AG08395 (cell line): ENCODE results near the gene SSH3.

Experiments used
- DNase-seq: peaks from one replicate; pipeline ENCODE4 v3.0.0; 2012; ENCODE audit warnings: mixed read lengths, low spot score

SSH3 gene

DNA sequence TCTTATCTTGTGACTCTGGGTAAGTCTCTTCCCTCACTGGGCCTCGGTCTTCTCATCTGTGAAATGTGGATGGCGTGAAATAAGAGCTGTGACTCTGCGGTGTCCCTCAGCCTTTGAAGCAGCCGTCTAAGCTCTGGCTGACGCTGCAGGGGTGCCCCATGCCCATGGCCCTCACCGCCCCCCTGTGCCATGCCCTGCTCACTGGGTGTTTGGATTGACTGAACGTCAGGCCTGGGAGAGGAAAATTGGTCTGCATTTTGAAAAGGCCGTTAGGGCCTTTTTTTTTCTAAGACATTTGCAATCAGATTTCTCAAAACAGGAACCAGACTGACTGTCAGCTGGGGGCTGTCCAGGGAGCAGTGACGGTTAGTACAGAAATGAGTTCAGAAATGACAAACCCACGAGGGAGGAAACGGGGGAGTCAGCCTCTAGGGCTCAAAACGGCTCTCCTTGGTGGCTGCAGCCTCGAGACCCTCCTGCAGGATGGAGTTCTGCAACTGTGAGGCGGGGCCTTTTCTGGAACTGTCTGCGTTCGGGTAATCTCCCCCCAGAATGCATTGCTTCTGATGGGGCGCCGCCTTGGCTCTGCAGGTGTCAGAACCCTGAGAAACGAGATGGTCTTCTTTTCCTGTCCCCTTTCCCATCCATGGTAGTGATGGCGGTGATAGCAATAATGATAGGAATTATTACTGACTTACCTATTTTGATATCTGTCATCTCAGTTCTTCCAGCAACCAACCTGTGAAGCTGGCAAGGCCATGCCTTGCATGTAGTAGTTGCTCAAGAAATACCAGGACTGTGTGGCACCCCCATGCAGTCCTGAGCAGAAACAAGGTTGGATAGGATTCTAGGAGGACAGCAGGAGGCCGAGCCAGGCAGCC is 35.0 kb upstream of the SSH3 start:
- no peak for DNase-seq

- DNase-seq, result no peak
Observed at GRCh38 chr11:67268962-67269268, 34.4 kb upstream of the SSH3 start.

DNA sequence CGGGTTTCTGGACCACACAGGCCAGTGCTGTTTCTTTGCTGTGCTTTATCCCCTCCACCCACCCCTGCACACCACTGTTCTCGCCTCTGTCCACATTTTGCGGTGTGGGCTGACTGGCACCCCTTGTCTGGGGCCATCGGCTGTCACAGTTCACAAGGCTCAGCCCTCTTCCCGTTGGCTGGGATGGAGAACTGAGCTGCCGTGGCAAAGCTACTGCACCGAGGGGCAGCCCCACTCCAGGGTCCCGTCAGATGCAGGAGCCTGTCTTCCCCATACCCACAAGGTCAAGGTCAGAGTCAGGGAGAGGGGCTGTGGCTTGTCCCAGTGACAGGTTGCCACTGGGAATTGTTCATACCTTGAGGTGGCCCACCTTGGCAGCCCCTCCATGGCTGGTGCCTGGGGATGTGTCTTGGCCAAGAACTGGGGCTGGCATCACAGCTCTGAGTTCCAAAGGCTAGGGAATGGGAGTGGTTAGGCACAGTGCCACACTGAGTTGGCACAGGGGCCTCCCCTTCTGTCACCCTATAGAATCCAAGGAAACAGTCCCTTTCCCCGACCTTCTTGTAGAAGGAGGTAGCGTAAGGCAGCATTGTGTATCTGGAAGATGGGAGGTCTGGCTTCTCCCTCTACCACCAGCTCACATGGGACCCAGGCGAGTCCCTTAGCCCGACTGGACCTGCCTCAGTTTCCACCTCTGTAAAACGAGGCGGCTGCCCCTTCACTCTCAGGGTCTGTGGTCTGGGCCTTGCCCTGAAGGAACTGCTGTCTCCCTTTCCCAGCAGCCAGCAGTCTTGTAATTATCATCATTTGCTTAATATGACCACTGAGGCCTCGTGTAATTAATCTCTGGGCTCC is 33.7 kb upstream of the SSH3 start:
- DNase-seq, result no peak

- peak; percentile 24 for DNase-seq
Observed at GRCh38 chr11:67270256-67271204, 32.8 kb upstream of the SSH3 start.

GRCh38 chr11:67271205-67271540 is 32.2 kb upstream of the SSH3 start:
- DNase-seq, result no peak

GRCh38 chr11:67271541-67272284 is 31.6 kb upstream of the SSH3 start:
- DNase-seq, result no peak

DNA sequence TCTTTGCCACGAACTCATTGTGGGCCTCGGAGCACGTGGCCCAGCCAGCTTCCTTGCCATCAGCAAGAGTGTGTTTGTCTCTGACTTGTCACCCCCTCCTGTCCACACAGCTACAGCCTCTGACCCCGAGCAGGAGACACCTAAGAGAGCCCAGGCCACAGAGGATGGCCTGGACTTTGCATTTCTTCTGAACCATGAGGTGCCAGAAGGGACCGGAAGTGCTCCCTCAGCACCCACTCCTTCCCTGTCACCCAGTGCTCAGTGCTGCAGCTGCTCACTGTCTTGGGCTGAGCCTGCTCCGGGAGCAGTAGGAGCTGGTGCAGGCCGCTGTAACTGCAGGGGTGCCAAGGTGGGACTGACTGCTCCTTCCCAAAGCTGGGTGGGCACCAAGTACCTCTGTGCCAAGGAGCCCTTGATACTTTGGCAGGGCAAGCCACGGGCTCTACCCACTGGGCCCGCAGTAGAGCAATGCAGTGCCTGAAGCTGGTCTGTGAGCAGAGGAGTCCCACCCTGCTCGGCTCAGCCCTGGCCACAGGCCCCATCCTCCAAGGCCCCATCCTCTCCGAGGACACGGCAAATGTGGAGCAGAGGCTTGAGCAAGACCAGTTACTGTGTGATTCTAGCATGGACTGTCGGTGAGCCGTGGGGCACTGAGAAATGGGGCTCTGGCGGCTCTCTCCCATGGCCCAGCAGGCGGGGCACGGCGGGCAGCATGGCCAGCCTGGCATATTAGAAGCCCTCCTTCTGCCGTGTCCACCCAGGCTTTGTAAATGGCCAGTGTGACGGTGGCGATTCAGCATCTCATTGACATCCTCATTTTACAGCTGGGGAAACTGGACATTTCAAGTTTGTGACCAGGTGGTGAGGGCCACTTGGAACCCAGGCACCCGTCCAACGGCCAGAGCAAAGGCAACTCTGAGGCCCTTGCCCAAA is 30.7 kb upstream of the SSH3 start:
- DNase-seq, result no peak

GRCh38 chr11:67273260-67273990 is 29.9 kb upstream of the SSH3 start:
- no peak for DNase-seq

- DNase-seq, result no peak
Observed at GRCh38 chr11:67274768-67275605, 28.3 kb upstream of the SSH3 start.

DNA sequence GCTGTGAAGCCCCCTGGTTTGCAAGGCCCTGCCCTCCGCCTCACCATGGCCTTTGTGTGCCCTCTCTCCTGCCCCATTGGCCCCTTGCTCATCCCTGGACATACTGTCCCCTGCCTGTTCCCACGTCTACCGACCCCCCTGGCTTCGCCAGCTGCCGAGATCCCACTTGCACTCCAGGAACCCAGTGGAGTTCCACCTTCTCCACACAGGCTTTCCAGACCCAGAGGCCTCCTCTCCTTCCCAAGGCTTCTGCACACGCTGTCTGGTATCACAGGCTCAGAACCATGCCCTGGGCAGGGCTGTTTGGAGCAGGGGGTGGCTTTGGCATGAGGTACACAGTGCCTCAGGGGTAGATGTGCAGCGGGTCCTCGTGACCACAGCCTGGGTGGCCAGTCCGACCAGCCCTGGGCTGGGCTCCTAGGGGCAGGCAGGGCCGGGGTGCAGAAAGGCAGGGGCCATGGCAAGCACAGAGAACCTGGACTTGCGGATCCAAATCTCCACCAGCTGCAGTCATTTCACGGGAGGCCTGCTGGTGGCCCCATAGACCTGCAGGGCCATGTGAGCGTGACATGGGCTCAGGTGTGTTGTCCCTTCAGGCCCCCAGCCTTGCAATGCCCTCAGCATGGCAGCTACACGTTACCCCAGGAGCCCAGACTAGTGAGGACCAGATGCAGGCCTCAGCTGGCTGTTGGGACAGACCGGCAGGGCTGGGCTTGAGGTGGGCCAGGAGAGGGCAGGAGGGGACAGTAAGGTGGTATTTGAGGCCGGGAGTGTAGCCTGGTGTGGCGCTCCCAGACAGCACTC is 27.5 kb upstream of the SSH3 start:
- DNase-seq, result no peak

DNA sequence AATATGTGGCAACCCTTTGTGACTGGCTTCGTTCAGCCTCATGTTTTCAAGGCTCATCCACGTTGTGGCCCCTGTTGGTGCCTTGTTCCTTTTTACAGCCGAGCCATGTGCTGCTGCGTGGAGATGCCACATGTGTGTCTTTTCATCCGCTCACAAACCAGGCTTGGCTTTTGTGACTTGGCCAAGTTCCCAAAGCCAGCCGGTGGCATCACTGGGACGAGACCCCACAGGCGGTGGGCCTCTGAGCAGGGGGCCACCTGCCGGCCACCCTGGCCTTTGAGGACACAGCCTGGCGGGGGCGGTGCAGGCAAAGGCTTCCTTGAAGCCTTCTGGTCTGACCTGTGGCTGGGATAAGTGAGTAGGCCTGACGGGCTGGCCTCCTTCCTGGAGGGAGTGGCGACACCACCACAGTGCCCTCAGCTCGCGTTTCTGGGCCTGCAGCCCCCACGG is 26.5 kb upstream of the SSH3 start:
- peak; percentile 57 for DNase-seq

DNA sequence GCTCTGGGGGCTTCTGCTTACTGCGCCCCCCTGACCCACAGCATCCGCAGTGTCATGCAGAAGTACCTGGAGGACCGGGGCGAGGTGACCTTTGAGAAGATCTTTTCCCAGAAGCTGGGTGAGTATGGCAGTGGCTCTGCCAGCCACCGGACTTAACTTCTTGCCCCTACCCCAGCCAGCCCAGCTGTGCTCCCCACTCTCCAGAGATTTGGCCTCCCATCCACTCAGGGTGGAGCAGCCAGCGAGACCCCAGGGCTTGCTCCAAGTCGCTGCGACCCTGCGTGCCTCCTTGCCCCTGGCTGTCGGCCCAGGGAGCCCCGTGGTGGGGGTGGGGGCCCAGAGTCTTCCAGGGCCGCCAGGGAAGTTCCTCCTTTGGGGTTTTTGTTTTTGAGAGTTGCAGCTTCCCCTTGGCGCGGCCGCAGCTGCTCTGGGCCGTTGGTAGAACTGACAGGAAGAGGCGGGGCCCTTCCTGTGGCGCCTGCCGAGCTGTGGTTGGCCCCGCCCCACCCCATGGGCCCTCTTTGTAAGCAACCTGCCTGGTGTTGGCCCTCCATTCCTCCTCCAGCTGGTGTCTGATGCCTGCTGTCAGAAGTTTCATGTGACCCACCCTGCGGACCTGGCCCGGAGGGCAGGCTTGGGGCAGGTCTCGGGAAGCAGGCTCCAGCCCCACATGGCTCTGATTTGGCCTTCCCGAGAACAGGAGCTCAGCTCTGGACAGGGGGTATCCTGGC is 25.9 kb upstream of the SSH3 start:
- peak; percentile 81 for DNase-seq

GRCh38 chr11:67278135-67278938 is 25.0 kb upstream of the SSH3 start:
- no peak for DNase-seq

DNA sequence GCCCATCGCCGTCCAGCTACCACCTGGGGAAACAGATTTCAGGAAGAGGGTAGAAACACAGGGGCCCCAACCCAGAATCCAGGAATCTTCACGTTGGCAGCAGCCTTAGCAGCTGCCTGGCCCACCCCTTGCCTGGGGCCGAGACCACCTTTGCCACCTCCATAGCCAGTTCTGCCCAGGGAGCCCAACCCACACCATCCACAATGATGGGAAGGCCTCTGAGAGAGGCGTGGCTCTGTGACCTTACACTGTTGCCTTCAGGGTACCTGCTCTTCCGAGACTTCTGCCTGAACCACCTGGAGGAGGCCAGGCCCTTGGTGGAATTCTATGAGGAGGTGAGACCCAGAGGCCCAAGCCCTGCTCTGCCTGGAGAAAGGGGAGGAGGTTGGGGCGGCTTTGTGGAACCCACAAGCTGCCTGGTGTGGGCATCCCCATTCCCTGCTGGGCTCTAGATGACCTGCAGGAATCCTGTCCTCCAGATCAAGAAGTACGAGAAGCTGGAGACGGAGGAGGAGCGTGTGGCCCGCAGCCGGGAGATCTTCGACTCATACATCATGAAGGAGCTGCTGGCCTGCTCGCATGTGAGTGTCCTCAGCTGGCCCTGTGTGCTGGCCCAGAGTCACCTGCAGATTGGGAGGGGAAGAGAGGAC is 24.3 kb upstream of the SSH3 start:
- no peak for DNase-seq

DNA sequence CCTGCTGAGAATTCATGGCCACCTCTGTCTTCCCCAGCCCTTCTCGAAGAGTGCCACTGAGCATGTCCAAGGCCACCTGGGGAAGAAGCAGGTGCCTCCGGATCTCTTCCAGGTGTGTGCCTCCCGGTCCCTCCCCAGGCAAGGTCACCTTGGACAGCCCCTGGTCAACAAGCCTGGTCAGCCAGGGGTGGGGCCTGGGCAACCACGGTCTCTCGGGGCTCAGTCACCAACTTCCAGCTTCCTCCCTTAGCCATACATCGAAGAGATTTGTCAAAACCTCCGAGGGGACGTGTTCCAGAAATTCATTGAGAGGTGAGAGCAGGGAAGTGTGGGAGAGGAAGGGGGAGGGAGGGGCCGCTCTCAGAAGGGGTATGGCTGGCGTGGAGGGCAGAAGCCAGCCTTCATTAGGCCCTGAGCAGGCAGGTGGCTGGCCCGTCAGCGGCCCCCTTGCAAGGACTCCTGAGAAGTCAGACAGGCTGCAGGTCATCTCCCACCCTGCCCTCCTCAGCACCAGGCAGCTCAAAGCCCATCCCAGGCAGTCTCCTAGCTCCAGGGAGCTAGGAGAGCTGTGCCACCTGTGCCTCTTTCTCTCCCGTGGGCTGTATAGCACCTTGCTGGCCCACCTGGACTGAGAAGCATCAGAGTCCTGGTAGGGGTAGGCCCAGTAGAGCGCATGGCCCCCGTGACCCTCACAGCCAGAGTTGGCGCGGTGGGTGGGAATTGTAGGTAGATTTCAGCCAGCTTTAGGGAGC is 23.6 kb upstream of the SSH3 start:
- no peak for DNase-seq
